HEK293 (cell line): ENCODE data around the gene IST1.
A peak's percentile ranks its signal among the peaks of the same experiment; 100 is the strongest.

ENCODE experiments used
- CTCF ChIA-PET: fragments of 350-600 bp; formaldehyde crosslinking; extraction: SDS; loops from one replicate; lab custom pipeline; 2021; ENCODE audit warnings: antibody characterized with exemption; lab: Yijun Ruan, JAX
- POLR2A ChIA-PET: fragments of 300-600 bp; formaldehyde crosslinking; extraction: SDS; loops from one replicate; lab custom pipeline; 2020; ENCODE audit warnings: antibody characterized with exemption, inconsistent platforms; lab: Yijun Ruan, JAX
- H3K27ac ChIP-seq: fragments of 200-500 bp; sonication (Bioruptor generic); 2 replicates; pipeline ENCODE4 v1.5.1; 2014; ENCODE audit warnings: low read depth, low read length, control low read depth, inconsistent platforms; ENCODE audit errors: extremely low read depth
- H3K36me3 ChIP-seq, 2 experiments: fragments of 200-500 bp in 1 of 2; sonication (Bioruptor generic) in 1 of 2; 1 replicate in 1 of 2; 2 replicates in 1 of 2; pipeline ENCODE4 v1.5.1; 2014 to 2017; ENCODE audit warnings: inconsistent platforms in 2 of 2, low read length in 2 of 2; ENCODE audit not compliant: control insufficient read depth in 2 of 2, insufficient read depth in 1 of 2
- H3K4me1 ChIP-seq: fragments of 200-500 bp; sonication (Bioruptor generic); 2 replicates; pipeline ENCODE4 v1.5.1; 2014; ENCODE audit warnings: mild to moderate bottlenecking, low read length, inconsistent platforms; ENCODE audit not compliant: control insufficient read depth, insufficient read depth
- H3K4me3 ChIP-seq: 2 replicates; pipeline ENCODE4 v1.5.1; 2011; ENCODE audit warnings: low read depth, mild to moderate bottlenecking, control low read depth, low read length, moderate library complexity
- H3K9me3 ChIP-seq: fragments of 200-500 bp; sonication (Bioruptor generic); 2 replicates; pipeline ENCODE4 v1.5.1; 2014; ENCODE audit warnings: low read depth, low read length, inconsistent platforms; ENCODE audit not compliant: control insufficient read depth, insufficient read depth
- ATF2 ChIP-seq: fragments of 450-650 bp; formaldehyde crosslinking; IDR thresholded peaks from 2 replicates; pipeline ENCODE4 v1.5.1; 2016; ENCODE audit warnings: missing biosample characterization, missing genetic modification characterization, low read depth
- HOXA7 ChIP-seq: sonication (generic); formaldehyde crosslinking; IDR thresholded peaks from 2 replicates; pipeline ENCODE4 v1.8.1; 2022; ENCODE audit warnings: missing genetic modification reagents, borderline replicate concordance
- HOXC10 ChIP-seq: sonication (generic); formaldehyde crosslinking; IDR thresholded peaks from 2 replicates; pipeline ENCODE4 v1.8.1; 2023; ENCODE audit warnings: mild to moderate bottlenecking, missing genetic modification reagents
- KLF7 ChIP-seq: fragments of 450-650 bp; formaldehyde crosslinking; IDR thresholded peaks from 2 replicates; pipeline ENCODE4 v1.5.1; 2016; ENCODE audit warnings: missing biosample characterization, missing genetic modification characterization, borderline replicate concordance
- KLF8 ChIP-seq: fragments of 450-650 bp; formaldehyde crosslinking; IDR thresholded peaks from 2 replicates; pipeline ENCODE4 v1.5.1; 2016; ENCODE audit warnings: missing biosample characterization, missing genetic modification characterization
- PRDM10 ChIP-seq: fragments of 450-650 bp; formaldehyde crosslinking; IDR thresholded peaks from 2 replicates; pipeline ENCODE4 v1.5.1; 2016; ENCODE audit warnings: missing biosample characterization, missing genetic modification characterization
- SETDB1 ChIP-seq: IDR thresholded peaks from one replicate; pipeline ENCODE4 v1.6.1; 2017; ENCODE audit warnings: mild to moderate bottlenecking, low read length, moderate library complexity, mixed read lengths; ENCODE audit not compliant: insufficient read length
- SP2 ChIP-seq: fragments of 450-650 bp; formaldehyde crosslinking; IDR thresholded peaks from 2 replicates; pipeline ENCODE4 v1.5.1; 2016; ENCODE audit warnings: missing biosample characterization, missing genetic modification characterization
- ZBTB20 ChIP-seq: fragments of 450-650 bp; formaldehyde crosslinking; IDR thresholded peaks from 2 replicates; pipeline ENCODE4 v1.5.1; 2016; ENCODE audit warnings: missing biosample characterization, missing genetic modification characterization
- ZFP41 ChIP-seq: fragments of 450-650 bp; formaldehyde crosslinking; IDR thresholded peaks from 2 replicates; pipeline ENCODE4 v1.5.1; 2016; ENCODE audit warnings: missing biosample characterization, missing genetic modification characterization, borderline replicate concordance
- ZNF10 ChIP-seq: fragments of 450-650 bp; formaldehyde crosslinking; IDR thresholded peaks from 2 replicates; pipeline ENCODE4 v1.5.1; 2017; ENCODE audit warnings: missing biosample characterization, missing genetic modification characterization
- ZNF112 ChIP-seq: fragments of 450-650 bp; formaldehyde crosslinking; IDR thresholded peaks from 2 replicates; pipeline ENCODE4 v1.5.0; 2017; ENCODE audit warnings: missing biosample characterization, missing genetic modification characterization
- ZNF175 ChIP-seq: fragments of 450-650 bp; formaldehyde crosslinking; IDR thresholded peaks from 2 replicates; pipeline ENCODE4 v1.5.1; 2016; ENCODE audit warnings: missing biosample characterization, missing genetic modification characterization
- ZNF19 ChIP-seq: fragments of 450-650 bp; formaldehyde crosslinking; IDR thresholded peaks from 2 replicates; pipeline ENCODE4; 2016; ENCODE audit warnings: missing biosample characterization, missing genetic modification characterization, low read depth
- ZNF211 ChIP-seq: fragments of 450-650 bp; formaldehyde crosslinking; IDR thresholded peaks from 2 replicates; pipeline ENCODE4 v1.5.1; 2016; ENCODE audit warnings: low read depth, missing biosample characterization, missing genetic modification characterization
- ZNF24 ChIP-seq: fragments of 450-650 bp; formaldehyde crosslinking; IDR thresholded peaks from 2 replicates; pipeline ENCODE4 v1.5.1; 2016; ENCODE audit warnings: missing biosample characterization, missing genetic modification characterization
- ZNF26 ChIP-seq: fragments of 450-650 bp; formaldehyde crosslinking; IDR thresholded peaks from 2 replicates; pipeline ENCODE4 v1.5.1; 2016; ENCODE audit warnings: missing biosample characterization, missing genetic modification characterization
- ZNF302 ChIP-seq: fragments of 450-650 bp; formaldehyde crosslinking; IDR thresholded peaks from 2 replicates; pipeline ENCODE4 v1.5.1; 2016; ENCODE audit warnings: missing biosample characterization, missing genetic modification characterization, low read depth
- ZNF324 ChIP-seq: fragments of 450-650 bp; formaldehyde crosslinking; IDR thresholded peaks from 2 replicates; pipeline ENCODE4 v1.5.1; 2016; ENCODE audit warnings: missing biosample characterization, missing genetic modification characterization
- ZNF561 ChIP-seq: fragments of 450-650 bp; IDR thresholded peaks from 2 replicates; pipeline ENCODE4 v1.5.1; 2018; ENCODE audit warnings: missing biosample characterization, missing genetic modification characterization, borderline replicate concordance
- ZNF585B ChIP-seq: fragments of 450-650 bp; formaldehyde crosslinking; IDR thresholded peaks from 2 replicates; pipeline ENCODE4 v1.5.1; 2016; ENCODE audit warnings: missing biosample characterization, missing genetic modification characterization
- ZNF654 ChIP-seq: fragments of 450-650 bp; formaldehyde crosslinking; IDR thresholded peaks from 2 replicates; pipeline ENCODE4 v1.5.1; 2016; ENCODE audit warnings: low read depth, missing biosample characterization, missing genetic modification characterization
- ZSCAN16 ChIP-seq: fragments of 450-650 bp; formaldehyde crosslinking; IDR thresholded peaks from 2 replicates; pipeline ENCODE4 v1.5.1; 2016; ENCODE audit warnings: missing biosample characterization, missing genetic modification characterization
- ZSCAN23 ChIP-seq: fragments of 450-650 bp; formaldehyde crosslinking; IDR thresholded peaks from 2 replicates; pipeline ENCODE4 v1.5.1; 2016; ENCODE audit warnings: missing biosample characterization, missing genetic modification characterization
- ZSCAN30 ChIP-seq: fragments of 450-650 bp; IDR thresholded peaks from 2 replicates; pipeline ENCODE4 v1.5.1; 2018; ENCODE audit warnings: missing biosample characterization, mild to moderate bottlenecking, missing genetic modification characterization, moderate library complexity

Gene IST1

GRCh38 chr16:71954699-71955195 is 59.4 kb downstream of the IST1 start:
- ChIA-PET CTCF (interaction anchor here (1.0 kb wide), 1 partner anchor 72 kb away, joined by 4 read pairs; no protein-coding TSS in a partner anchor), POLR2A (interaction anchor here (0.5 to 0.6 kb wide), 2 partner anchors 696 to 1322 kb away, joined by 3 to 4 read pairs; no protein-coding TSS in a partner anchor)
- H3K27ac ChIP-seq: no peak overlapping the region
- TF ChIP-seq ZNF19 (no peak), ZNF10 (tag by site-specific recombination) (no peak), KLF8 (no peak), ZFP41 (no peak), ZNF654 (tag by site-specific recombination) (no peak), ZNF26 (no peak), HOXC10 (CRISPR knock-in tag) (no peak), SETDB1 (no peak), ZNF24 (no peak), ZSCAN16 (tag by site-specific recombination) (no peak), ZNF211 (tag by site-specific recombination) (no peak), ZSCAN23 (tag by site-specific recombination) (no peak), ZNF585B (tag by site-specific recombination) (no peak)
- no peaks in the 10 kb centered on the region for H3K9me3 ChIP-seq
- H3K36me3 ChIP-seq: no peaks in the 10 kb centered on the region
- H3K4me3 ChIP-seq: no peak overlapping the region
- H3K4me1 ChIP-seq: no peaks in the 10 kb centered on the region

GRCh38 chr16:71956486-71956885 is 61.2 kb downstream of the IST1 start:
- H3K4me1 ChIP-seq: no peaks in the 10 kb centered on the region
- H3K36me3 ChIP-seq: no peaks in the 10 kb centered on the region
- H3K4me3 ChIP-seq: no peak overlapping the region
- H3K27ac ChIP-seq: no peak overlapping the region
- ChIA-PET CTCF (interaction anchor here (0.7 to 0.9 kb wide), 3 partner anchors 55 to 1178 kb away, joined by 3 to 4 read pairs (median 3); no protein-coding TSS in a partner anchor), POLR2A (no interaction called here)
- H3K9me3 ChIP-seq: no peaks in the 10 kb centered on the region
- no peak for TF ChIP-seq ZNF175
- no peak for TF ChIP-seq ATF2 (tag by site-specific recombination)
- no peak for TF ChIP-seq ZNF302
- TF ChIP-seq ZNF324 (tag by site-specific recombination): no peak
- TF ChIP-seq ZSCAN23 (tag by site-specific recombination): no peak
- no peak for TF ChIP-seq SP2 (tag by site-specific recombination)
- TF ChIP-seq HOXA7: no peak

GRCh38 chr16:71961066-71962039 is 66.0 kb downstream of the IST1 start:
- ChIA-PET POLR2A (interaction anchor here (0.5 to 1.0 kb wide), 3 partner anchors 67 to 172 kb away, joined by 3 to 7 read pairs (median 4); no protein-coding TSS in a partner anchor), CTCF (interaction anchor here (0.6 to 5.1 kb wide), 39 partner anchors 10 to 329 kb away, joined by 3 to 59 read pairs (median 4); partner anchors contain the start of genes ATXN1L and ZNF821)
- H3K4me3 ChIP-seq: no peak overlapping the region
- no peak overlapping the region for H3K27ac ChIP-seq
- no peaks in the 10 kb centered on the region for H3K36me3 ChIP-seq
- no peaks in the 10 kb centered on the region for H3K9me3 ChIP-seq
- H3K4me1 ChIP-seq: no peaks in the 10 kb centered on the region
- TF ChIP-seq ZSCAN30 (tag by site-specific recombination): 0 out of 2 replicates have a peak, but pooled peaks have one; percentile 47
- no peak for TF ChIP-seq KLF7
- no peak for TF ChIP-seq ZNF112
- no peak for TF ChIP-seq ZBTB20
- peak; percentile 61; the same call in 1 of the 2 replicates for TF ChIP-seq PRDM10
- peak; percentile 22; the same call in 1 of the 2 replicates for TF ChIP-seq ZNF561 (tag by site-specific recombination)
